HG03432 (cell line): ENCODE measurements around the gene TKFC.

Source experiments
- ATAC-seq: cut with Tn5 transposase; IDR thresholded peaks from one replicate; pipeline ENCODE4 v1.9.1; 2021; ENCODE audit warnings: mild to moderate bottlenecking, moderate library complexity; ENCODE audit not compliant: unreplicated experiment

TKFC gene

DNA sequence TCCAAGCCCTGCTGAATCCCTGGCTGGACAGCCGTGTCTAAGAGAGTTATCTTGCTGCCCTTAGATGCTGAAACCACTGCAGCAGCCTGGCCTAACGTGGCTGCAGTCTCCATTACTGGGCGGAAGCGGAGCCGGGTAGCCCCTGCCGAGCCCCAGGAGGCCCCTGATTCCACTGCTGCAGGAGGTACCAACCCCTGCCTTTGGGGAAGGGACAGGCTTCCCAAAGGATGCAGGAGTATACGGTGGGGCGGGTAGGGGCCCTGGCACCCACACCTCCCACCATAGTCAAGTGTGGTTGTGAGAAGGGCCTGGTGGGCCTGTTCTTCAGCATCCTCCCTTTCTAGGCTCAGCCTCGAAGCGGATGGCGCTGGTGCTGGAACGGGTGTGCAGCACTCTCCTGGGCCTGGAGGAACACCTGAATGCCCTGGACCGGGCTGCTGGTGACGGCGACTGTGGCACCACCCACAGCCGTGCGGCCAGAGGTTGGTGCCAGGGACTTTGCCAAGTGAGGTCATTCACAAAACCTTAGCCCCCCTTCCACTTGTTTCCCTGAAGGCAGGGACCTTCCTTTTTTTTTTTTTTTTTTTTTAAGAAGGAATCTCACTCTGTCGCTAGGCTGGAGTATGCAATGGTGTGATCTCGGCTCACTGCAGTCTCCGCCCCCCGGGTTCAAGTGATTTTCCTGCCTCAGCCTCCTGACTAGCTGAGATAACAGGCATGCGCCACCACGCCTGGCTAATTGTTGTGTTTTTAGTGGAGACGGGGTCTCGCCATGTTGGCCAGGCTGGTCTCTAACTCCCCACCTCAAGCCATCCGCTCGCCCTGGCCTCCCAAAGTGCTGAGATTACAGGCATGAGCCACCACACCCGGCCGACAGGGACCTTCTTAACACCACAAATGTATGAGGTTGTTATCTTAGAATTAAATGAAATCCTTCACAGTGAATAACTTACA lies 11.0 kb downstream of the TKFC start:
- ATAC-seq = no peak

DNA sequence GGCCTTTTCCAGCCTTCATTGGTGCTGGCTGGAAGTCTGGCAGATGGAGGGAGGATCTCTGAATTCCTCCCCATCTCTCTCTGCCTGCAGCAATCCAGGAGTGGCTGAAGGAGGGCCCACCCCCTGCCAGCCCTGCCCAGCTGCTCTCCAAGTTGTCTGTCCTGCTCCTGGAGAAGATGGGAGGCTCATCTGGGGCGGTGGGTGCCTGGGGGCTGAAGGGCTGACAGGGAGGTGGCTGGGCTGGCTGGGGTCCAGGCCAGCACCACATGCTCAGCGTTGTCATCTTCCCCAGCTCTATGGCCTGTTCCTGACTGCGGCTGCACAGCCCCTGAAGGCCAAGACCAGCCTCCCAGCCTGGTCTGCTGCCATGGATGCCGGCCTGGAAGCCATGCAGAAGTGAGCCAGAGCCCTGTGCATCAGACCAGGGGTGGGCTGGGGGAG lies 12.2 kb downstream of the TKFC start:
- ATAC-seq = no peak

DNA sequence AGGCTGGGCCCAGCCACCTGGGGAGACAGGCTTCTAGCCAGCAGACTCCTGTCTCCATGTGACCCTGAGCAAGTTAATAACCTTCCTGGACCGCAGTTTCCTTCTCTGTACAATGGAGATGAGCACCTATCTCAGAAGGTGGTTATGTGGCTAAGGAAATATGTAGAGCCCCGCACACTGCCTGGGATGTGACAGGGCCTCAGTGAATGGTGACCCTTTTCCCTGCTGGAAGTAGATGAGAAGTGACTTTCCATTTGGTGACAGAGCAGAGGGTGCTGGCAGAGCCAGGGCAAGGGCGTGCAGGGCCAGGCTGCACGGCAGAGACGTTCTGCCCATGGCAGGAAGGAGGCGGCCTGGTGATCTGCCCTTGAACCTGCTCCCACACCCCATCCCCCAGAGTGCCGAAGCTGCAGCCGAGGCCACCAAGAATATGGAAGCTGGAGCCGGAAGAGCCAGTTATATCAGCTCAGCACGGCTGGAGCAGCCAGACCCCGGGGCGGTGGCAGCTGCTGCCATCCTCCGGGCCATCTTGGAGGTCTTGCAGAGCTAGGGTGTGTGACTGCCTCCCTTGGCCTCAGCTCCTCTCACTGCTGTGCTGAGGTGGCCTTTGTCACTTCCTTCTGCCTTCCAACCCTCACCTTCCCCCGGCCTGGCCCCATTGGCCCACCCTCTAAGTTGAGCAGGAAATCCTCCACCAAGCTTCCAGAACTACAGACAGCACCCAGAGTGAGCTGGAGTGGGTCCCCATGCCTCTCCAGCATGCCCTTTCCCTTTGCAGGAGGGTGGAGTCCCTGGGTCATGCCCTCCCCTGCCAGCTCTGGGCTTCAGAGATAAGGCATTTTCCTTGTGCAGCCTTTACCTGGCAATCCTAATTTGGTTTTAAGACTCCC lies 13.2 kb downstream of the TKFC start:
- ATAC-seq = no peak

DNA sequence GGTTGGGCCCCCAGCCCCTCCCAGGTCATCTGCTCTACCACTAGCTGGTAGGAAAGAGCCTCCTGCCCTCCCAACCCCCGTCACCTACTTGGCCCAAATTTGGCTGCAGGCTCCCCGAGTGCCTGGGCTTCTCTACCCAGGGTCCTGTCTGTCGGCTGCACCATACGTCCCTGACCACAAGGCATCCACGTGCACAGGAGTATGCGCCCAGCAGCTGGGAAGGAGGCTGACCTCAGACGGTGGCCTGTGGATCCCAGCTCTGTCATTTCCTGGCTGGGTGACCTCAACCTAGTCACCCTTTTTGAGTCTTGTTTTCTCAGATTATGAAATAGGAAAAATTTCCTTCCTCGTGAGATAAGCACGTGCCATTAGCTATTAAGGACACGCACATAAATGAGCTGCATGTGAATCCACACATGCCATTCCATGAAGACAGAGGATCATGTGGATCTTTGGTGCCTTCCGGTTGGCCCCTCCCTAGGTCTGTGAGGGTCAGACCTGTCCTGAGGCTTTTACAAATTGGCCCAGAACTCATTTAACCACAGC lies 15.0 kb downstream of the TKFC start:
- ATAC-seq = no peak

DNA sequence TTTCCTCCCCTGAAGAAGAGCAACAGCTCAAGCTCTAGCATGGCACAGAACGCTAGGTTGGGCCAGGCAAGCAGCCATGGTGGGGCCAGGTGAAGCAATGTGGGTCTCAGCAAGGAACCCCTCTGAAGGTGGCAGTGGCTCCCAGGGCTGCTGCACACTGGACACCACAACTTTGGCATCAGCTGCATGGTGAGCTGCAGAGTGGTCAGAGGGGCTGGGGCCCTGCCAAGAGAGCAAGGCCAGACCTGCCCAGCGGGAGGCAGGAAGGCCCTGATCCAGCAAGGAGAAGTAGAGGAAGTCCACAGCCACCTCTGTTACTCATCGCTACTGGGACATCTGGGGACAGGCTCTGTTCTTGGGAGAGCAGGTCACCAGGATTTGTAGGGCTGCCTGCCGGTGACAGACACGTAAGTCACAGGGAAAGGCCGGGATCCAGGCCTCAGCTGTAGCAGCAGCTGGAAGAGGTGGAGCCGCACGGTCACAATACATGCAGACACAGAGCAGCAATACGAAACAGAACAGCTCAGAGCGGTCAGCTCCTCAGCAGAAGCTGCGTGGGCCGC lies 16.2 kb downstream of the TKFC start:
- no peak for ATAC-seq

DNA sequence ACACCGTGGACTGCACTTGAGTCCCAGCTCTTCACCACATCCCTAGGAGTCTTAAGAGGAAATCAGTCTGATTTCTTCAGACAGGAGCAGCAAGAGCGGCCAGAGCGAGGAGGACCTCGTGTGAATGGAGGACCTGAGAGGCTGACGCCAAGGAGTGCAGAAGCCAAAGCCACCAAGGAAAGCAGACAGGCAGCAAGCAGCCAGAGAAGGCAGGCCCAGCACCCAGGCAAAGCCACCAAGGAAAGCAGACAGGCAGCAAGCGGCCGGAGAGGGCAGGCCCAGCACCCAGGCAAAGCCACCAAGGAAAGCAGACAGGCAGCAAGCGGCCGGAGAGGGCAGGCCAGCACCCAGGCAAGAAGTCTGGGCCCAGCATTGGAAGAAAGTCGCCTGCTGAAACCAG lies 16.9 kb downstream of the TKFC start:
- no peak for ATAC-seq

DNA sequence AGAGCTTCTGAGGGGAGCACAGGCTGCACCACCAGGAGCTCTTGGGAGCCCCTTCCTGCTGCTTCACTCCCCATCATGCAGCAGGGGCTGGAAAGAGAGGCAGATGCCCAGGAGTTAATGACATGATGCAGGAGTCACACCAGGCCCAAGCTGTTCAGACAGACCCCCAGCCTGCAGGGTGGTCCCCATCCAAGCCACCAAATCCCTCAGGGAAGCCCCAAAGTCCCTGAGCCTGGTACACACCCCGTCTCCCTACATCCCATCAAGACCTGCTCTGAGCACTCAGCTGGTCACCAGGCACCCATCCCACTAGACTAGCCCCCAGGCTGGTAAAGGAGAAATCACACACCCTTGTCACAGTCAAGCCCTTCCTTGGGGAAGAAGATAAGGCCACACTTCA lies 17.3 kb downstream of the TKFC start:
- no peak for ATAC-seq

DNA sequence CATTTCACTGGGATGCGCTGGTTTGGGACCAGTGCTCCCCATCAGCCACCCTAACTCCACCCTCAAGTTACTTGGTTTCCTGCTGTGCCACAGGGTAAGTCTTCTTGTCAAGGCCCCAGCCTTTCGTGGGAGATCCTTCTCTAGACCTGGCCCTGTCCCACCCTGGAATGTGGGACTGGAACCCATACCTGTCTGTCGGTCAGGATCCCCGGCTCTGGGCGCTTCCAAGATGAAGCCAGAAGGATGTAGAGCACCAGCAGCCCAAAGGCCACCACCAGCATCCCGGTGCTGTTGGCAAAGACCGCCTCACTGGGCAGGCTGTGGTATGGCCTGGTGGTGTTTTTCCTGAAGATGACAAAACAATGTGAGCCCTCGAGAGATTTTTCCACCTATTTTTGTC lies 17.8 kb downstream of the TKFC start:
- ATAC-seq = no peak

DNA sequence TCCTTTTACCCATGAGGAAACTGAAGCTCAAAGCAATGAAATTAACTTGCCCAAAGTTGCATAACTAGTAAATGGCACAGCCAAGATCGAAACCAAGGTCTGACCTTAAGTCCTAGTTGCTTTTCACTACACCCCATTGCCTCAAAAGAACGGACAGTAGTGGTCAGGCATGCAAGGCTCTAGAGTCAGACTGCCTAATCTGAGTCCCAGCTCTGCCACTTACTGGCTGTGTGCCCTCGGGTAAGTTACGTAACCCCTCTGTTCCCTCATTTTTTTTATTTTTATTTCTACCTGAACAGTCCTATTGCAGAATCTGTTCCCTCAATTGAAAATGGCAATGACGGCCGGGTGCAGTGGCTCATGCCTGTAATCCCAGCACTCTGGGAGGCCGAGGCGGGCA lies 19.0 kb downstream of the TKFC start:
- no peak for ATAC-seq

DNA sequence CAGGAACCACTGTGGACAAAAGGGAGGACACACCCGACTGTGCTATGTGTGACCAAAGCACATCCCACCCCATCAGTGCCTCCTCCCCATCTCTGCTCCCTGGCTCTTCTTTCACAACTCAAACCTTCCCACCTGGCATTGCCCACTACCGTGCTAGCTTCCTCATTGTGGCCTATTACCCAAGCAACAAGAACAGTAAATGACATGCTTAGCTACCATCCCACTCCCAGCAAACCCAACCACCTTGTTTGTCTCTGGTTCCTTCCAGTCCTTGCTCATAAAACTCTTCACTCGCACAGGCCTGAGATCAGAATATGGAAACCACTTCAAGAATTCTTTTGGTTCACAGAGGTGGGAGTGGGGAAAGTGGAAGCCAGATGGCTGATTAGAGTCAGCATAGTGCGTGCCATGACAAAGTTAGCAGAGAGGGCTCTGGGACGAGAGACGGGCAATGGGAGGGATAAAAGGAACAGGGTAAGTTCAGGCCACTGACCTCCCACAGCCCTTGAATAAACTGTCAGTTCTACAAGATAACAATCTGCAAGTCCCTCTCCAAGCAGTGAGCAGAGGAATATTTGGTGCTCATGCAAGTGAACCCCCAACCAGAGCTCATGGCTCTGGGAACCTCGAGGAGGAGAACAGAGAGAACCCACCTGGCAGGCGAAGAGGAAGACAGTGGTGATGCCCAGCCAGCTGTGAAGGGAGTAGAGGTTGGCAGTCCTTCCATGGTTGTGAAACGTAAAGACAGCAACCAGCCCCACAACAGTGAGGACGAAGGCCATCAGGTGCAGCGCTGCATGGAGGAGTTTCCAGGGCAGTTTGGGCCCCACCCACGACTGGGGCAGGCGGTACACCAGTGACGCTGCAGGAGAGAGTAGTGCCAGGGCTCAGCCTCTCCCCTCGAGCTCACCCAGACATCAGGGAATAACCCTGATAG lies 20.4 kb downstream of the TKFC start:
- ATAC-seq = no peak

DNA sequence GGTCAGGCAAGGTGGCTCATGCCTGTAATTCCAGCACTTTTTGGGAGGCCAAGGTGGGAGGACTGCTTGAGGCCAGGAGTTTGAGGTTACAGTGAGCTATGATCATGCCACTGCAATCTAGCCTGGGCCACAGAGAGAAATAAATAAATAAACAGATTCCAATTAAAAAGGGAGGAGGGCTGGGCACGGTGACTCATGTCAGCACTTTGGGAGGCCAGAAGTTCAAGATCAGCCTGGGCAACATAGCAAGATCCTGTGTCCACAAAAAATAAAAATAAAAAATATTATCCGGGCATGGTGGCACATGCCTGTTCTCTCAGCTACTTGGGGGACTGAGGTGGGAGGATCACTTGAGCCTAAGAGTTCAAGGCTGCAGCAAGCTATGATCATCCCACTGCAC lies 21.2 kb downstream of the TKFC start:
- ATAC-seq = no peak

DNA sequence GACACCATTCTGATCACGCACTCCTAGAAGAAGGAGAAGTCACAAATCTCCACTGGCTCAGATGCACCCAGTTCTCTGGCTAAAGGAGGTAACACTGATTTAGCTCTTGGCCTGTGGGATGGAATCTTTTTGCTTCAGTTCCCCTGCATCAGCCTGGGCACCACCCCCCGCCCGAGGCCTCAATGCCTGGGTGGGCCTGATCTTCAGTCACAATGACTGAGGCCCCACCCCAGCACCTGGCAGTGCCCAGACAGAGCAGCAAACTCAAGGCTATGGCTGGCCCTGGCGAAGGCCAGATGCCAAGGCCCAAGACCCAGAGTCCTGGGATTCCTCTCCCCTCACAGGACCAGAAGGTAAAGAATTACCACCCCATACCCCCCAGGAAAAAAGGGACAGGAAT lies 23.7 kb downstream of the TKFC start:
- no peak for ATAC-seq

DNA sequence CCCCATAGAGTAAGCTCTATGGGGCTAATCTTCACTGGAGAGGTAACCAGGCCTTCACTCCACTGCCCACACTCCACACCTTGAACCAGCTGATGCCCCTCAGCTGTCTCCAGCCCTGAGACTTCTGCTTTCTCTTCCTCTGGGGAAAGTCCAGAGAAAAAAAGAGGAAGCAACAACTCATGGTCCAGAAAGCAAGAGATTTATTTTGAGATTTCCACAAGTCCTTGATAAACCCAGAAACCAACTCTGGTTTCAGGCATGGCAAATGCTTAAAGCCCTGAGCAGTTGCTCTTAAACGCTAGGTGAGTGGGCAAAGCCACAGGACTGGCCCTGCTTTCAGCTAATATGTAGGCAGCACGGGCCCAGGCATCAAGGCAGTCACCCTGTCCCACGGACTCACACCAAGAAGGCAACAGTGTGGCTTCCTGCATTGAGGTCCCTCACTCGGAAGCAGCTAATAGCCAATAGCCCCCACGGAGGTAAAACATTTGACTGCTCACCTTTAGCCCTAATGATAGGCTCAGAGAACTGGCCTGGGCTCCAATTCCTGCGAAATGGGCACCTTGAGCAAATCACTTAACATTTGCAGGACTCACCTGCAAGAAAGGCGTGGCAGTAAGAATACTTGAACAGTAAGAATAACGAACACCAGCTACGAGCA lies 24.3 kb downstream of the TKFC start:
- peak; percentile 54 for ATAC-seq

DNA sequence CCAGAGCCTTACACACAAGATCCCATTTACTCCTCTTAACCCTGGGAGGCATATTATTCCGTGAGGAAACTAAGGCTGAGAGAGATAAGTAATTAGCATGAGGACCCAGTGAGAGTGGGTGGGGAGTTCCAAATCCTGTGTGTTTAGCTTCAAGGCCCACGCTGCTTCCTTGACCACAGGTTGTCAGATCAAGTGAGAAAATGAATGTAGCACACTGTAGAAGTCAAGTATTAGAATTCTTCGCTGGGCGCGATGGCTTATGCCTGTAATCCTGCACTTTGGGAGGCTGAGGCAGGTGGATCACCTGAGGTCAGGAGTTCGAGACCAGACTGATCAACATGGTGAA lies 24.8 kb downstream of the TKFC start:
- ATAC-seq = no peak

DNA sequence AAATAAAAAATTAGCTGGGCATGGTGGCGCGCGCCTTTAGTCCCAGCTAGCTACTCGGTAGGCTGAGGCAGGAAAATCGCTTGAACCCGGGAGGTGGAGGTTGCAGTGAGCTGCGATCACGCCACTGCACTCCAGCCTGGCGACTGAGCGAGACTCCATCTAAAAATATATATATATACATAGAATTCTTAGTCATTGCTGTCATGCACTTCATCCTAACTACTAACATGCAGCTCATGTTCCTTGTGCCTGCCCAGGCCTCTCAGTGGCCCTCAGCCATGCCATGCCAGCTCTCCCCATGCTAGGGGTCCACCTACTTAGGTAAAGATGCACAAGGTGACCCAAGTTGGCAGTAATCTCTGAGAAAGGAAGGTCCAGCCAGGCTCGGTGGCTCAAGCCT lies 25.5 kb downstream of the TKFC start:
- ATAC-seq = no peak

DNA sequence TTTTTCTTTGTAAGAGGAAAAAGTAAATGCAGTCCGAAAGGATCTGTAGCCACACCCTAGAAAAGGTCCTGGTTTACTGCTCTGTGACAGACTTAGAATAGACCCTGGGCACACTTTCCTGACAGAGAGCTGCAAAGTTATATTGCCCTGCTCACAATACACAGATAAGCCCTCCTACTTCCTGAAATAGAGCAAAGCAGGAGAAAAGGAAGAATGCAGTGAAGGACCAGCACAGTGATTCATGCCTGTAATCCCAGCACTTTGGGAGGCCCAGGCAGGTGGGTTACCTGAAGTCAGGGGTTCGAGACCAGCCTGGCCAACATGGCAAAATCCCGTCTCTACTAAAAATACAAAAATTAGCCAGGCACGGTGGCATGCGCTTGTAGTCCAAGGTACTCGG lies 26.5 kb downstream of the TKFC start:
- ATAC-seq = no peak

DNA sequence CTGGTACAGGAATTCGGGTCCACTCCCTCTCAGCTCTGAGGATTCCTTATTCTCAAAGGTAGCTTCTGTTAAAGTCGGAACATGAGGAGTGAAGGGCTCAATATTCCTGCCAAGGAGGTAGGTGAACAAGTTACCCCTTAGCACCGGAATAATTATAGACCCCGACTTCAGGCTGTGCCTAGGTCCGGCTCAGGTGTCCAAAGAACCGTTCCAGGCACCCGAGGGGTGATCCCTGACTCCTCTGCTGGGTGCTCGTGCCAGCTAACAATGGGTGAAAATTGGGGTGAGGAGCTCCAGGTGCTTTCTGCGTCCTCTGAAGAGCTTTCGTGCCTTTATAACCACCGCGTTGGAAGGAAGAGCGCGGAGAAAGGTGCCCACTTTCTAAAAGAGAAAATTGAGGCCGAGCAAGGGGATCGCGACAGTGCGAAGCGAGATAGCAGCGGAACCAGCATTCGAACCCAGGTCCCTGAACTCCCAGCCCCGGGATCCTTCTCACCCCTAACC lies 28.3 kb downstream of the TKFC start:
- no peak for ATAC-seq

DNA sequence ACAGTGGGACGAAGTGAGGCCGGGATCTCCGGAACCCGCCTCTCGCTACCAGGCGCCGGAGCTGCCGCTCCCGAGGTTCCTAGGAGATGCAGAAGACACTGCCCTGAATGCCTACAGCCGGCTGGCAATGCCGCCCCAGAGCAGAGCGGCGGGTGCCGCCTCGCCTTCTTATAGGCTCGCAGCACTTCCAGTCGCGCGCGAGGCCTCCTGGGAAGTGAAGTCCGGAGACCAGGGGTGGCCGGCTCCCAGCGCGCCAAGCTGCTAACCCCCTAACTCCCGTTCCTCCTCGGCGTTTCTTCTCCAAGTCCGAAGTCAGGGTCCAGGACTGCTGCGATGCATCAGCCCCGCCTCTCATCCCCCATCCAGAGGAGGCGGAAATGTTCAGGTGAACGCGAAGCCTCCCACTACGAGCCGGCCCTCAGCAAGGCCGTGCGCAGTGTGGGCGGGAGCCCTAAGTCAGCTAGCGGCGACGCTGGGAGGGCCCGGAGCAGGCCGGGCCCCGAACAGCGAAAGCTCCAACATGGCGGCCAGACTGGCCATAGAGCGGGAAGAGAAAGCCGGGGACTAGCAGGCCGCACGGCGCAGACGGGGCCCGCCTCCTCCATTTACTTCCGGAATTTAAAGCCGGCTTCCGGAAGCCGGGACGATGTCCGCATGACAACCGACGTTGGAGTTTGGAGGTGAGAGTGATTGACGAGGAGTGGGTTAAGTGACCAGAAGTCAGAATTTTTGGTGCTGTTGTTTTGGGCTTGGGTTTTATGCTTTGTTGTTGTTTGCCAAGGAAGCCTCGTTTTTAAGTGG lies 28.9 kb downstream of the TKFC start, which contains the start of the genes CYB561A3 and TMEM138:
CYB561A3 (minus strand) TSS at position 142 of the 801 bp plus-strand sequence. CDS start 5,169 bp downstream, outside the sequence.
TMEM138 (plus strand) TSS at position 634 of the 801 bp plus-strand sequence. CDS start 2,017 bp downstream, outside the sequence.
- ATAC-seq = peak; percentile 84
